NCI-H1417 (cell line): ENCODE data around the gene PPM1D.
"Not testable (repeated sequence)": the region's sequence is repeated elsewhere in the genome, so short reads cannot be mapped to it uniquely, and the experiment has no call there.

Experiments
- DNase-seq, 3 experiments: peaks; one replicate each; lab custom pipeline; 2025; lab: John Stamatoyannopoulos, UW

Gene PPM1D

GRCh38 chr17:60599620-60600489 lies at the start of gene PPM1D:
TSS of gene PPM1D (plus strand) at chr17:60600193. CDS start at chr17:60600415, 222 bp downstream.
- DNase-seq: peak; percentile 98 to 100 (median 99)

DNA sequence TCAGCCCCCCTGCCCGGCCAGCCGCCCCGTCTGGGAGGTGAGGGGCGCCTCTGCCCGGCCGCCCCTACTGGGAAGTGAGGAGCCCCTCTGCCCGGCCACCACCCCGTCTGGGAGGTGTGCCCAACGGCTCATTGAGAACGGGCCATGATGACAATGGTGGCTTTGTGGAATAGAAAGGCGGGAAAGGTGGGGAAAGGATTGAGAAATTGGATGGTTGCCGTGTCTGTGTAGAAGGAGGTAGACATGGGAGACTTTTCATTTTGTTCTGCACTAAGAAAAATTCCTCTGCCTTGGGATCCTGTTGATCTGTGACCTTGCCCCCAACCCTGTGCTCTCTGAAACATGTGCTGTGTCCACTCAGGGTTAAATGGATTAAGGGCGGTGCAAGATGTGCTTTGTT lies 47.7 kb upstream of the PPM1D start:
- DNase-seq: not testable (repeated sequence)

DNA sequence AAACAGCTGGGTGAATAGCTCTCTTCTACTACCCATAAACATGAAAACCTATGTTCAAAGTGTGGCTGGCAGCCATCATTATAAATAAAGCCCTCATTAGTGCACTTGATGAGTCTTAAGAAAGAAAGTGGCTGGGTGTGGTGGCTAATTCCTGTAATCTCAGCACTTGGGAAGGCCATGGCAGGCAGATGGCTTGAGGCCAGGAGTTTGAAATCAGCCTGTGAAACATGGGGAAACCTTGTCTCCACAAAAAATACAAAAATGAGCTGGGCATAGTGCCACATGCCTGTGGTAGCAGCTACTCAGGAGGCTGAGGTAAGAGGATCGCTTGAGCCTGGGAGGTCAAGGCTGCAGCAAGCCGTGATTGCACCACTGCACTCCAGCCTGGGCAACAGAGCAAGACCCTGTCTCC lies 45.6 kb upstream of the PPM1D start:
- no peak for DNase-seq

DNA sequence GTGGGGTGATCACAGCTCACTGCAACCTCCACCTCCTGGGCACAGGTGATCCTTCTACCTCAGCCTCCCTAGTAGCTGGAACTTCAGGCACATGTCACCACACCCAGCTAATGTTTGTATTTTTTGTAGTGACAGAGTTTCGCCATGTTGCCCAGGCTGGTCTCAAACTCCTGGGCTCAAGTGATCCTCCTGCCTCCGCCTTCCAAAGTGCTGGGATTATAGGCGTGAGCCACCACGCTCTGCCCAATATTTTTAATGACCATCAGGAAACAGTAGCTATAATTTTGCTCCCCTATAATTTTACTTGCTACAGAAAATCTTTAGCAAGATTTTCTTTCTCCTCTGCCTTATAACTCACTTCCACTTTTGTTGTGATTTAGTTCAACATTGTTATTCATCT lies 44.2 kb upstream of the PPM1D start:
- no peak for DNase-seq

- DNase-seq: no peak
Observed at GRCh38 chr17:60557805-60558204, 42.2 kb upstream of the PPM1D start.

- no peak for DNase-seq
Observed at GRCh38 chr17:60559659-60559994, 40.4 kb upstream of the PPM1D start.

DNA sequence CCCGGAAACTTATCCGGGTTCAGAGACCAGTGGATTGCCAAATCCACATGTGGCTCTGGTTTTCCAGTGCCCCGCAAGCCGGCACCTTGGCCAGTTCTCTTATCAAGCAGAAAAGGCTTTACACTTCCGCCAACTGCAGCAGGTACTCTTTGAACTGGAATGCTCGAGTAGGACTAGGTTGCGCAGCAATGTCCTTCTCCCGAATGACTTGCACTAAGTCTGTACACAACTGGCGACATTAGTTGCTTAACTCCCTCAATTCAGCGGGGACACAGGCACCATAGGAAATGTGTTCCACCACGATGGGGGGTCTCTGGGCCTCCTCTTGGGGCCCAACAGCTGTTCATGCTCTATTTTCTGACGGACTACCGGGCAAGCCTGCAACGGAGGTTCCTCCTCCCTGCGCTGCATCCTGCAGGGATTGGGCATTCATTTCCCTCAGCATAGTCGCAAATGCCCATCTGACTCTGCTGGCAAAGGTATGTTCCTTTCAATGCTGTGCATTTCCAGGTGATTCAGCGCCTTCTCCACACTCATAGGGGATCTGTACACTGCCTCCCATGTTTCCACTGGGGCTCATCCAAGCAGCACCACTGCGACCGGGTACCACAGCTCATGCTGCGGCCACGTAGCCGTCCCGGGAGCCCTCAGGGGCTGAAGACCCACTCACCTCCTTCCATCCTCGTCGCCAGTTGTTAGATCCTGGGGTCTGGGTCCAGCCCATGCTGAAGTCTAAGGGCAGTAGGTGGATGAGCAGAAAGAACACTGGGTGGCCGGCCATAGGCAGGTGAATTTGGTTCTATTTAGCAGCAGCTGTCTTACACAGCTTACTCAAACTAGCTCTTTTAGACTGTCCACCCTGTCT lies 39.8 kb upstream of the PPM1D start:
- DNase-seq: no peak

- DNase-seq: no peak
Observed at GRCh38 chr17:60560860-60561257, 39.1 kb upstream of the PPM1D start.

DNA sequence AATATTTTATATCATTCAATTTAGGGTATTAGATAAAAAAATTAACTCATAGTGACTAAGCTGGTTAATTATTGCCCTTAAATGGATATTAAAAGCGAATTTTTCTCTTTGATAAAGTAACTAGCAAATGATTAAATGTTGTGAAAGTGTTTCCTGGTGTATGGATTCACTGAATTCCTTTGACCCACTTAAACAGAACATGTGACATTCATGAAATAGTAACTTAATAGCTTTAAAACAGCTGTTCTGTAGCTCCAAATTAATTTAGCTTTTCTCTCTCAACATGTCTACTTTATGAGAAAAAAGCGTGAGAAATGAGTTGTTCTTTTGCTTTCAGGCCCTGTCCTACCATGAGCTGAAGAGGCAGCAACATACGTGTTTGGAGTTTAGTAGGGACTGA lies 37.6 kb upstream of the PPM1D start:
- no peak for DNase-seq

- DNase-seq: no peak
Observed at GRCh38 chr17:60563743-60564142, 36.2 kb upstream of the PPM1D start.

- DNase-seq: no peak
Observed at GRCh38 chr17:60565233-60565632, 34.8 kb upstream of the PPM1D start.

- no peak for DNase-seq
Observed at GRCh38 chr17:60573236-60574051, 26.5 kb upstream of the PPM1D start.

DNA sequence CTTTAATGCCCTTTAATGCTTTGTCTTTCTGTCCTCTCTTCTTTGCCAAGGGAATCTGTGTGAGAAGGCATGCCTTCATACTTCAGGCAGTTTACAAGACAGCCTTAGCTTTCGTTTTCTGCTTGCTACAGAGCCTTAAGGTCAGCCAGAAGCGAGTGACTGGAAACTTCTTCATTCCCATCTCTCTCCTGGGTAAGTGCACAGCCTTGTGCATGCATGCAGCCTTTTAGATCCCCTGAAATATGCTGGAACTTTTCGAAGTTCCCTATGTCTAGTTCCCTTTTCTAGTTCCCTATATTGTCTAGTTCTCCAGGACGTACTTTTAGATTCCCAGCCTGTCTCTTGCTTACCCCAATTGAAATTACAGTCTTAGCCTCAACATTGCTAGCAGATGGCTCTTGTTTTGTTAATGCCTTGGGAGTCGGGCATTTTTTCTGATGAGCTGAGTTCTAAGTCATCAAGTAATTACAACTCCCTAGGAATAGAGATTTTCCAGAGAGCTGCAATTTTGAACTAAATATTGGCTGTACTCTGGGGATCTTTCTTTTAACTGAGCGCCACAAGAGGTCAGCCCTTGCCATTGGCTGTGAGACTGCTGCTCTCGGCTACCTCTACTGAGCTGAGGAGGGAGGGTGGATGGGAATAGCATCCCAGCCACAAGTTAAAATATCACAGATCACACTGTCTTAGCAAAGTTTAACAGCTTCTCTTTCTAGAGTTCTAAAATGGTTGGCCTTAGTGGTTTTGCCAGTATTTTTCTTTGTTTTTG lies 22.7 kb upstream of the PPM1D start:
- peak in 1 of 3 experiments; percentile 38 for DNase-seq

GRCh38 chr17:60579090-60579489 lies 20.9 kb upstream of the PPM1D start:
- no peak for DNase-seq

GRCh38 chr17:60579551-60579950 lies 20.4 kb upstream of the PPM1D start:
- DNase-seq: no peak

DNA sequence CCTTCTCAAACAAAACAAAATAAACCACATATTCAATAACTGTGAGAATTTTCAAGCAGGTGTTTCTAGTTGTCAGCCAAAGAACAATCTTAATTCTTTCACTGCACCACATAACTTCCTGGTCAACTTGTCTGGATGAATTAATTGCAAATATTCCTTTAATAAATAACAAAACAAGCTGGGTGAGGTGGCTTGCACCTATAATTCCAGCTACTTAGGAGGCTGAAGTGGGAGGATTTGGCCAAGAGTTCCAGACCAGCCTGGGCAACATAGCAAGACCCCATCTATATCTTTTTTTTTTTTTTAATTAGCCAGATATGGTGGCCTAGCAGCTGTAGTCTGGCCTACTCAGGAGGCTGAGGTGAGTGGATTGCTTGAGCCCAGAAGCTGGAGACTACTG lies 17.0 kb upstream of the PPM1D start:
- no peak for DNase-seq

GRCh38 chr17:60585887-60586286 lies 14.1 kb upstream of the PPM1D start:
- DNase-seq: no peak

DNA sequence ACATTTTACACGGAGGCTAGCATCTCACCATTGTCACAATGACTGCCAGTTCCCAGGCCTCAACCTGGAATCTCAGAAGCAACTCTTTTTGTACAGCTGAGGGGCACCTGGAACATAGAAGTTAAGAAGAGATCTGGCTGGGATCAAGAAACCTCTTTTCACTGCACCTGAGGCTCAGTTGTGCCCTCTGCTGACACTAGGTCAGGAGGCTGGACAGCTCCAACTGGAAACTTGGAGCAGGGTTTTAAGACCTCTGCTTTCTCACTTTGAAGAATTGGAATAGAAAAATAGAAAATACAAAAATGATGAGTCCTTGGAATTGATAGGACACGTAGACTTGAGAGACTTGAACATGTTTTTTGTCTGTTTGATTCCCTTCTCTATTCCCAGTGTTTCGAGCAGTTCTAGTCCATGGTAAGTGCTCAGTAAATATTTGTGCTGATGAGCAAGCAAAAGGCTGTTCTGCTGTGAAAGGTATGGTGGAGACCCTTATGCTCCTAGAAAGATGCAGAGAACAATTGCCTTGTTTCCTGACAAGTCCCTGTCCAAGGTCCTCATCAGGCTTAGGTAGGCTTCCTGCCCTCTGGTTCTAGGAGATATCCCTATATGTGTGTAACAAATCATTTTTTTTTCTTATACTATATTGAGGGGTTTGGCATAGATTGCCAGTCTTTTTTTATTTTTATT lies 13.6 kb upstream of the PPM1D start:
- DNase-seq: peak in 1 of 3 experiments; percentile 46

GRCh38 chr17:60590070-60590469 lies 9.9 kb upstream of the PPM1D start:
- DNase-seq: no peak

DNA sequence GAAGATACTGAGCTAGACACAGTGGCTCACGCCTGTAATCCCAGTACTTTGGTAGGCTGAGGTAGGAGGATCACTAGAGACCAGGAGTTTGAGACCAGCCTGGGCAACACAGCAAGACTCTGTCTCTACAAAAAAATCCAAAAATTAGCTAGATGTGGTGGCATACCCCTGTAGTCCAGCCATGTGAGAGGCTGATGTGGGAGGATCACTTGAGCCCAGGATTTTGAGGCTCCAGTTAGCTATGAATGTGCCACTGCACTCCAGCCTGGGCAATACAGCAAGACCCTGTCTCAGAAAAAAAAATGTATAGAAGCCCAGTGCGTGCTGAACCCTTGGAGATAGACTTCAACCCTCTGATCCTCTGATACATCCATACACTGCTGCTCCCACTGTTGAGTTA lies 7.2 kb upstream of the PPM1D start:
- DNase-seq: no peak
